Adrenal gland (tissue), 12 donors: ENCODE results near the gene LBP. TPM values are rescaled to one million over a fixed set of nuclear protein-coding genes. Genes with fewer than 3 reads are reported as not detected.
"Not testable (repeated sequence)": the region's sequence is repeated elsewhere in the genome, so short reads cannot be mapped to it uniquely, and the experiment has no call there.

Experiments used
- DNase-seq, 7 donors: peaks; one replicate each; pipeline ENCODE4 v3.0.0-alpha.2; 2019 to 2020
- H3K27ac ChIP-seq, 5 donors: fragments of 200-600 bp; sonication (generic) in 4 of 5; 1 replicate in 3 of 5; 2 replicates in 2 of 5; pipeline versions ENCODE4 v1.5.1 to v1.8.0; 2016 to 2020; ENCODE audit warnings: mild to moderate bottlenecking in 1 of 5
- H3K27me3 ChIP-seq: fragments of 200-600 bp; 2 replicates; pipeline ENCODE4 v1.8.0; 2021
- H3K36me3 ChIP-seq, 2 donors: fragments of 200-600 bp; replicated peaks in 1 of 2; 1 replicate in 1 of 2; 2 replicates in 1 of 2; pipeline versions ENCODE4 v1.5.1 to v1.8.0; 2018 to 2022
- H3K4me1 ChIP-seq, 2 donors: fragments of 200-600 bp; replicated peaks in 1 of 2; 1 replicate in 1 of 2; 2 replicates in 1 of 2; pipeline versions ENCODE4 v1.5.1 to v1.8.0; 2018 to 2021
- H3K4me3 ChIP-seq, 4 donors: fragments of 200-600 bp; sonication (generic) in 3 of 4; one replicate each; pipeline ENCODE4 v1.5.1; 2016 to 2018
- H3K9me3 ChIP-seq, 3 donors: fragments of 200-600 bp; sonication (generic) in 1 of 3; replicated peaks in 1 of 3; 1 replicate in 2 of 3; 2 replicates in 1 of 3; pipeline versions ENCODE4 v1.5.1 to v1.8.0; 2016 to 2021
- POLR2A ChIP-seq, 2 donors: fragments of 450-650 bp; IDR thresholded peaks; one replicate each; pipeline ENCODE4 v1.6.1; 2017; ENCODE audit warnings: antibody characterized with exemption in 2 of 2, mild to moderate bottlenecking in 2 of 2, moderate library complexity in 1 of 2
- WGBS, 4 donors: extraction: QIAGEN DNeasy Blood & Tissue Kit in 2 of 4; methylation state at CpG; one replicate each; pipeline versions ENCODE4 v1.1.5 to v1.1.7; 2013 to 2017; 5-methylcytosine and 5-hydroxymethylcytosine counted together
- intact Hi-C, 2 donors: fragments of 100-400 bp; cut with DNase I; formaldehyde crosslinking; loops; one replicate each; pipeline versions ENCODE4 v1.14.1 to v1.15.0; 2022 to 2023
- polyA plus RNA-seq, 3 donors: library from polyadenylated mRNA; stranded (reverse); fragments of 200-250 nt in 2 of 3; fragments of 350-450 nt in 1 of 3; fragmentation: Illumina TruSeq in 1 of 3; extraction: RNeasy Lipid Tissue Mini Kit (QIAGEN cat#74804) in 1 of 3; gene quantifications; one replicate each; pipeline ENCODE4 v1.2.3, GENCODE V29; 2013 to 2014
- total RNA-seq, 9 donors: library from RNA; depleted of rRNA in 4 of 9; stranded (reverse); fragments of >200 nt in 4 of 9; fragments of 120-200 nt in 1 of 9; fragmentation: NEBNext Ultra II Directional in 1 of 9; extraction: Animal tissue kit (Norgen Biotek cat#: 25700) in 1 of 9; gene quantifications; one replicate each; pipeline versions ENCODE4 v1.1.0 to v1.2.4, GENCODE V29; 2013 to 2023
- TF ChIP-seq, protein P1 (sequence below), 6 experiments: fragments of 450-650 bp in 4 of 6; fragments of 200-600 bp in 2 of 6; sonication (generic) in 1 of 6; IDR thresholded peaks; 1 replicate in 5 of 6; 2 replicates in 1 of 6; pipeline versions ENCODE4 v1.5.1 to v1.8.0; 2016 to 2021; ENCODE audit warnings: antibody characterized with exemption in 6 of 6, mild to moderate bottlenecking in 2 of 6, moderate library complexity in 1 of 6
- donor health status: healthy with polysubstance abuse.
- donor health status: Bipolar disorder and iron deficiency.
- donor health status: DM: yes; HTN: yes; CAD: no.
- donor health status: DM: no; HTN: no; CAD: no.
- donor health status: DM: no; HTN: no; CAD: no.
- donor health status: DM: yes; HTN: yes; CAD: no.

LBP gene
- total and polyA plus RNA-seq, 12 donors: 0.15 to 2.0 (median 0.41) TPM; not detected in 2

GRCh38 chr20:38311491-38311890, 34.8 kb upstream of the LBP start:
- H3K36me3 ChIP-seq: no peaks in the 10 kb centered on the region
- H3K4me3 ChIP-seq: no peak overlapping the region
- no peaks in the 10 kb centered on the region for H3K9me3 ChIP-seq
- no peak overlapping the region for H3K27ac ChIP-seq
- 54 to 72% (median 68%) methylated on average over 3 of the region's 3 CpGs for WGBS, 4 donors
- H3K4me1 ChIP-seq: no peaks in the 10 kb centered on the region
- TF ChIP-seq, protein P1, sequence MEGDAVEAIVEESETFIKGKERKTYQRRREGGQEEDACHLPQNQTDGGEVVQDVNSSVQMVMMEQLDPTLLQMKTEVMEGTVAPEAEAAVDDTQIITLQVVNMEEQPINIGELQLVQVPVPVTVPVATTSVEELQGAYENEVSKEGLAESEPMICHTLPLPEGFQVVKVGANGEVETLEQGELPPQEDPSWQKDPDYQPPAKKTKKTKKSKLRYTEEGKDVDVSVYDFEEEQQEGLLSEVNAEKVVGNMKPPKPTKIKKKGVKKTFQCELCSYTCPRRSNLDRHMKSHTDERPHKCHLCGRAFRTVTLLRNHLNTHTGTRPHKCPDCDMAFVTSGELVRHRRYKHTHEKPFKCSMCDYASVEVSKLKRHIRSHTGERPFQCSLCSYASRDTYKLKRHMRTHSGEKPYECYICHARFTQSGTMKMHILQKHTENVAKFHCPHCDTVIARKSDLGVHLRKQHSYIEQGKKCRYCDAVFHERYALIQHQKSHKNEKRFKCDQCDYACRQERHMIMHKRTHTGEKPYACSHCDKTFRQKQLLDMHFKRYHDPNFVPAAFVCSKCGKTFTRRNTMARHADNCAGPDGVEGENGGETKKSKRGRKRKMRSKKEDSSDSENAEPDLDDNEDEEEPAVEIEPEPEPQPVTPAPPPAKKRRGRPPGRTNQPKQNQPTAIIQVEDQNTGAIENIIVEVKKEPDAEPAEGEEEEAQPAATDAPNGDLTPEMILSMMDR (IDR thresholded peaks at IDR 0.05): no peak
- no peak for TF ChIP-seq POLR2A (IDR thresholded peaks at IDR 0.05)
- no peaks in the 10 kb centered on the region for H3K27me3 ChIP-seq
- DNase-seq: no peak
- intact Hi-C loops: no loop called here

- H3K36me3 ChIP-seq: no peaks in the 10 kb centered on the region
- H3K27me3 ChIP-seq: no peaks in the 10 kb centered on the region
- H3K27ac ChIP-seq: no peak overlapping the region
- TF ChIP-seq POLR2A (IDR thresholded peaks at IDR 0.05): no peak
- TF ChIP-seq, protein P1 (IDR thresholded peaks at IDR 0.05): no peak
- H3K4me3 ChIP-seq: no peak overlapping the region
- no peaks in the 10 kb centered on the region for H3K9me3 ChIP-seq
- H3K4me1 ChIP-seq: no peaks in the 10 kb centered on the region
- 82 to 98% (median 96%) methylated on average over 2 of the region's 2 CpGs for WGBS, 4 donors
- intact Hi-C loops: no loop called here
- DNase-seq: no peak
Observed at GRCh38 chr20:38313676-38314075, 32.6 kb upstream of the LBP start.

DNA sequence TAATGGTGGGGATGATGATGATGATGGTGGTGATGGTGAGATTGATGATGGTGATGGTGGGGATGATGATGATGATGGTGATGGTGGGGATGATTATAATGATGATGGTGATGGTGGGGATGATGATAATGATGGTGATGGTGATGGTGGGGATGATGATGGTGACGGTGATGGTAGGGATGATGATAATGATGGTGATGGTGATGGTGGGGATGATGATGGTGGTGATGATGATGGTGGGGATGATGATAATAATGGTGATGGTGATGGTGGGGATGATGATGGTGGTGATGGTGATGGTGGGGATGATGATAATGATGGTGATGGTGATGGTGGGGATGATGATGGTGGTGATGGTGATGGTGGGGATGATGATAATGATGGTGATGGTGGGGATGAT, 31.9 kb upstream of the LBP start:
- H3K4me1 ChIP-seq, DNase-seq, H3K4me3 ChIP-seq, H3K27me3 ChIP-seq, H3K36me3 ChIP-seq, H3K27ac ChIP-seq, intact Hi-C loops, H3K9me3 ChIP-seq: not testable (repeated sequence)
- 85 to 98% (median 89%) methylated on average over 1 of the region's 1 CpG for WGBS, 4 donors

GRCh38 chr20:38315290-38315966, 30.9 kb upstream of the LBP start:
- H3K27ac ChIP-seq: no peak overlapping the region
- WGBS, 4 donors: 66 to 72% (median 68%) methylated on average over 4 to 5 of the region's 5 CpGs
- H3K36me3 ChIP-seq: no peaks in the 10 kb centered on the region
- DNase-seq: no peak
- intact Hi-C loops: no loop called here
- no peaks in the 10 kb centered on the region for H3K4me1 ChIP-seq
- H3K27me3 ChIP-seq: no peaks in the 10 kb centered on the region
- H3K4me3 ChIP-seq: no peak overlapping the region
- TF ChIP-seq, protein P1 (IDR thresholded peaks at IDR 0.05): no peak
- TF ChIP-seq POLR2A (IDR thresholded peaks at IDR 0.05): no peak
- no peaks in the 10 kb centered on the region for H3K9me3 ChIP-seq

- no peaks in the 10 kb centered on the region for H3K9me3 ChIP-seq
- H3K27me3 ChIP-seq: no peaks in the 10 kb centered on the region
- intact Hi-C loops: no loop called here
- TF ChIP-seq, protein P1 (IDR thresholded peaks at IDR 0.05): no peak
- TF ChIP-seq POLR2A (IDR thresholded peaks at IDR 0.05): no peak
- WGBS, 4 donors: 87 to 97% (median 93%) methylated on average over 3 to 4 of the region's 4 CpGs
- DNase-seq: no peak
- H3K27ac ChIP-seq: no peak overlapping the region
- no peaks in the 10 kb centered on the region for H3K4me1 ChIP-seq
- no peaks in the 10 kb centered on the region for H3K36me3 ChIP-seq
- H3K4me3 ChIP-seq: no peak overlapping the region
Observed at GRCh38 chr20:38316341-38316740, 29.9 kb upstream of the LBP start.
